ENCODE measurements around the gene NDUFC2. TPM values are rescaled to one million over a fixed set of nuclear protein-coding genes. Genes with fewer than 3 reads are reported as not detected.

NDUFC2 gene
- total and polyA plus RNA-seq, 2 of the 13 experiments (the other 11 are each of a cell fraction or from before 2014, with no cell fraction given), result 256 to 363 TPM

- TF ChIP-seq PRDM10 (CRISPR knock-in tag; IDR thresholded peaks at IDR 0.05; ENCODE audit: low read depth) (0 out of 2 replicates have a peak, but pooled peaks have one; percentile 25), ZNF264 (CRISPR knock-in tag; IDR thresholded peaks at IDR 0.05) (peak; percentile 81; the same call in 1 of the 2 replicates), FOXK1 (CRISPR knock-in tag; IDR thresholded peaks at IDR 0.05; ENCODE audit: borderline replicate concordance, low read depth) (peak; percentile 89; the same call in 1 of the 2 replicates), HBP1 (CRISPR knock-in tag; IDR thresholded peaks at IDR 0.05; ENCODE audit: low read depth) (peak; percentile 95), THAP9 (CRISPR knock-in tag; IDR thresholded peaks at IDR 0.05; ENCODE audit: borderline replicate concordance) (peak; percentile 83; the same call in 1 of the 2 replicates), FOXA1 (IDR thresholded peaks at IDR 0.05) (no peak), FOXA1 (CRISPR knock-in tag; IDR thresholded peaks at IDR 0.05) (peak; percentile 50), PHF5A (CRISPR knock-in tag; IDR thresholded peaks at IDR 0.05; ENCODE audit: low read depth, unreplicated experiment) (peak; percentile 91), CBX1 (IDR thresholded peaks at IDR 0.05; ENCODE audit: low read depth) (peak; percentile 91), KMT2A (CRISPR knock-in tag; IDR thresholded peaks at IDR 0.05) (peak; percentile 100), MYC (CRISPR knock-in tag; IDR thresholded peaks at IDR 0.05; ENCODE audit: borderline replicate concordance) (peak; percentile 92), E2F5 (CRISPR knock-in tag; conservative IDR thresholded peaks at IDR 0.05) (0 out of 2 replicates have a peak, but pooled peaks have one; percentile 72), MNT (IDR thresholded peaks at IDR 0.05) (no peak), ZNF232 (CRISPR knock-in tag; IDR thresholded peaks at IDR 0.05; ENCODE audit: borderline replicate concordance) (peak; percentile 97), TOE1 (CRISPR knock-in tag; IDR thresholded peaks at IDR 0.05) (no peak; the same call in 1 of the 2 replicates), BATF2 (CRISPR knock-in tag; IDR thresholded peaks at IDR 0.05) (0 out of 2 replicates have a peak, but pooled peaks have one; percentile 67), NCOA5 (CRISPR knock-in tag; IDR thresholded peaks at IDR 0.05) (no peak)
Observed at GRCh38 chr11:78079232-78080083, at the start of gene NDUFC2 (continued).
